ENCODE measurements around the gene THY1. TPM values are rescaled to one million over a fixed set of nuclear protein-coding genes. Genes with fewer than 3 reads are reported as not detected.

The THY1 gene
- polyA plus RNA-seq, 1 experiment = 915 TPM

DNA sequence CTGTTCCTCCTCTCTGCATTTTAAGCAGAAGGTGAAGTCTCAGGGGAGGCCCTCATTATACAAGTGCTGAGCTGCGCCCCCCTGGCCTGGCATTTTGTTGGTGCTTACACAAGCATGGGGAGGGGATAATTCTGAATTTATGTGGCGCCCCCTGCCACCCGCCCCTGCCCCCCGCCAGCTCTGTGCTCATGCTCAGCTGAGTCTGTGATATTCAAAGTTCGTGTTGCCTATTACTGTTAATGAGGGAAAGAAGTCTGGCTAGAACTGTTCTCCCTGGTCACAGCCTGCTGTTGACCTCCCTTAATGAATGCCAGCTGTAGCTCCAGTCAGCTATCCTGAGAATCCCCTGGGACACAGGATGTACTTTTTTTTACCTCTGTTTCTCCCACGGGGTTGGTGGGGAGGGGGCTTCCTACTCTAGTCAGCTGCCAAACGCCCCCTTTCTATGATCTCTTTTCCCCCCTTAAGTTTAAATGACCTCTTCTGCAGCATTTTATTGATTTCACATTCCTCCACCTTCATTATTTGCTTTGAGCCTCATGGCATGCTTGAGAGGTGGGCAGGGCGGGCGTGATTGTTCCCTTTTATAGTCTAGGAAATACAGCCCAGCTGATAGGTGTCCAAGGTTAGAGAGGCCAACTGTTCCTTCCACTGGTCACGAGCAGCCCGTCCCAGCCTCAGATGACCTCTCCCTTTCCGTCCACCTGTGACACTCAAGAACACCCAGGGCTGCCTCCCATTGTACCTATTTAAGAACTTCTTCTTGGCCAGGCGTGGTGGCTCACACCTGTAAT lies 53.6 kb downstream of the THY1 start:
- Histone ChIP-seq H3K4me3 (ENCODE audit: low read depth, low read length) (no peak overlapping the region), H3K27ac (ENCODE audit: low read depth, low read length) (no peak overlapping the region), H3K9me3 (ENCODE audit: control insufficient read depth, insufficient read depth, low read length) (no peaks in the 10 kb centered on the region), H3K27me3 (ENCODE audit: control insufficient read depth, insufficient read depth, low read length) (peaks cover 17% of the 10 kb centered on the region)
- DNase-seq (ENCODE audit: low read depth, low spot score) = no peak
- ChIA-PET CTCF (interaction anchor here (0.6 to 4.1 kb wide), 8 partner anchors 8 to 163 kb away, joined by 3 to 37 read pairs (median 8); partner anchors contain the start of genes CBL and USP2), POLR2A (interaction anchor here (0.9 kb wide), 1 partner anchor 31 kb away, joined by 14 read pairs; no protein-coding TSS in a partner anchor)
- TF ChIP-seq, protein P1, sequence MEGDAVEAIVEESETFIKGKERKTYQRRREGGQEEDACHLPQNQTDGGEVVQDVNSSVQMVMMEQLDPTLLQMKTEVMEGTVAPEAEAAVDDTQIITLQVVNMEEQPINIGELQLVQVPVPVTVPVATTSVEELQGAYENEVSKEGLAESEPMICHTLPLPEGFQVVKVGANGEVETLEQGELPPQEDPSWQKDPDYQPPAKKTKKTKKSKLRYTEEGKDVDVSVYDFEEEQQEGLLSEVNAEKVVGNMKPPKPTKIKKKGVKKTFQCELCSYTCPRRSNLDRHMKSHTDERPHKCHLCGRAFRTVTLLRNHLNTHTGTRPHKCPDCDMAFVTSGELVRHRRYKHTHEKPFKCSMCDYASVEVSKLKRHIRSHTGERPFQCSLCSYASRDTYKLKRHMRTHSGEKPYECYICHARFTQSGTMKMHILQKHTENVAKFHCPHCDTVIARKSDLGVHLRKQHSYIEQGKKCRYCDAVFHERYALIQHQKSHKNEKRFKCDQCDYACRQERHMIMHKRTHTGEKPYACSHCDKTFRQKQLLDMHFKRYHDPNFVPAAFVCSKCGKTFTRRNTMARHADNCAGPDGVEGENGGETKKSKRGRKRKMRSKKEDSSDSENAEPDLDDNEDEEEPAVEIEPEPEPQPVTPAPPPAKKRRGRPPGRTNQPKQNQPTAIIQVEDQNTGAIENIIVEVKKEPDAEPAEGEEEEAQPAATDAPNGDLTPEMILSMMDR (IDR thresholded peaks at IDR 0.05; ENCODE audit: low read depth, low read length) = no peak

DNA sequence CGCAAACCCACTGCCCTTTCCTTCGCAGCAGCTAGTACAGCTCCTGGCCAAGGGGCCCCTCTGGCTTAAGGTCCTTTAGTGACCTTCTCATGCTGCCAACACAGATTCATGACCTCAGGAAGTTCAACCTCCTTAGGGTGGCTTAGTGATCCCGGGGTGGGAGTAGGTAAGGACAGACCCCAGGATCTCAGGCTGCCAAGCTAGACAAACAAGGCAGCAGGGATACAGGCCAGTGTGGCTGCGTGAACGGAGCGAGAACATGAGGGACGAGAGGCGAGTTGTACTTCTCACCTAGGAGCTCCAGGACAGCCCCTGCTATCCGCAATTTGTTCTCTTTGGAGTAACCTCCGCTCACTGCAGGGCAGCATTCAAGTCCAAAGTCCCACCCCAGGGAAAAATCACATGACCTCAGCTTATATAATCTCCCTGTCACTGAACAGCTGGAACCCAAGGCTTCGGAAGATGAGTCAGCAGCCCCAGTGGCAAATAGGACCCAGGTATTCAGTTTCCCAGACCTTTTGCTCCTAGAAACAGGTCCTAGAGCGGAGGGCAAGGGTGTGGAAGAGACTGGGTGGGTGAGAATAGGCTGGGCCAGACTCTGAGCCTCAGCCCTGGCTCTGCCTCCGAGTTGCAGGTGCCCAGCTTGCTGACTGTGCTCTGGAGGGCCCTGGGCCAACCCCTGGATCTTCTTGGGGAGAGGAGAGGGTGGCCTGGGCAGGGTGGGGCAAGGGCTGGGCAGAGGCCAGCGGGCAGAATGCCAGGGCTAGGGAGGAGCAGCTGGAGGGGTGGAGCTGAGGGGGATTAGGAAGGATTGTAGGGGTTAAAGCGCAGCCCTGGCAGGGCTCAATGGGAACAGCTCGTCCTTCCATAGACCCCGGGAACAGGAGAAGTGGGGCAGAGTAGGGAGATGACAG lies 54.6 kb downstream of the THY1 start:
- Histone ChIP-seq H3K27ac (ENCODE audit: low read depth, low read length) (no peak overlapping the region), H3K27me3 (ENCODE audit: control insufficient read depth, insufficient read depth, low read length) (peaks cover 22% of the 10 kb centered on the region), H3K9me3 (ENCODE audit: control insufficient read depth, insufficient read depth, low read length) (no peaks in the 10 kb centered on the region; the same call in 1 of the 2 replicates), H3K4me3 (ENCODE audit: low read depth, low read length) (no peak overlapping the region)
- ChIA-PET POLR2A (interaction anchor here (0.9 to 1.6 kb wide), 2 partner anchors 30 to 54 kb away, joined by 4 to 14 read pairs; no protein-coding TSS in a partner anchor), CTCF (interaction anchor here (0.6 to 4.1 kb wide), 8 partner anchors 12 to 162 kb away, joined by 3 to 37 read pairs (median 8); partner anchors contain the start of genes CBL and USP2)
- TF ChIP-seq, protein P1 (IDR thresholded peaks at IDR 0.05; ENCODE audit: low read depth, low read length) = no peak
- no peak for DNase-seq (ENCODE audit: low read depth, low spot score)

DNA sequence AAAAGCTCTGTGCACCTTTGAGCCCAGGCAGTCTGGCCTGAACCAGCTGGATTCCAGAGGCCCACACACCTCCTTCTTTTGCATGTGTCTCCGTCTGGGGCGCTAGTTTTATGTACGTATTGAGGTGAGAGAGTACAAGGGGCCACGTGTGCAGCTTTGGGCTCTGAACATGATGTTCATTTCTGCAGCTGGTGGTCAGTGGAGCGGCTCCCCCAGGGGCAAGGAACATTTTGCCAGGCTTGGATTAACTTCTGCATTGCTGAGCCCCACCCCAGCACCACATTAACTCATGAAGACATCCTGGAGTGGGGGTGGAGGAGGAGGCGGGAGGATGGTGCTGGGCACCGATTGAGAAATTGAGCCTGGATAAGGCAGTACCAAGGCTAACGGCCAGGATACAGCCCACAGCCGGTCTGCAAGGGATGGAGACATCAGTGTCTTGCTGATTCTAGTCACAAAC lies 55.3 kb downstream of the THY1 start:
- ChIA-PET CTCF (interaction anchor here (0.9 to 4.1 kb wide), 7 partner anchors 8 to 112 kb away, joined by 3 to 37 read pairs (median 12); no protein-coding TSS in a partner anchor), POLR2A (interaction anchor here (1.6 kb wide), 1 partner anchor 55 kb away, joined by 4 read pairs; no protein-coding TSS in a partner anchor)
- H3K9me3 ChIP-seq (ENCODE audit: control insufficient read depth, insufficient read depth, low read length) = no peaks in the 10 kb centered on the region; the same call in 1 of the 2 replicates
- TF ChIP-seq, protein P1 (IDR thresholded peaks at IDR 0.05; ENCODE audit: low read depth, low read length) = no peak
- H3K4me3 ChIP-seq (ENCODE audit: low read depth, low read length) = no peak overlapping the region
- no peak overlapping the region for H3K27ac ChIP-seq (ENCODE audit: low read depth, low read length)
- peaks cover 26% of the 10 kb centered on the region for H3K27me3 ChIP-seq (ENCODE audit: control insufficient read depth, insufficient read depth, low read length)
- DNase-seq (ENCODE audit: low read depth, low spot score) = no peak

Small RNA genes within 50 kb of the gene (small RNA-seq; reads per million reads assigned to genes)
- gene AP003396.4 (ENCODE audit: insufficient read length, low read depth) = not detected

Other genes with a start within 250 kb of the THY1 start
- not detected in 2 replicates for gene NHERF4, start 237.7 kb downstream of the THY1 start, polyA plus RNA-seq (2011; rRNA removed)
- 19.9 and 24.3 TPM in 2 replicates for gene CBL, start 216.8 kb downstream of the THY1 start, polyA plus RNA-seq (2011; rRNA removed)
- gene MCAM, start 106.0 kb downstream of the THY1 start, polyA plus RNA-seq (2011; rRNA removed) = 41.9 and 53.4 TPM in 2 replicates
- gene RNF26, start 88.6 kb downstream of the THY1 start, polyA plus RNA-seq (2011; rRNA removed) = 27.1 and 35.3 TPM in 2 replicates
- gene C1QTNF5, start 82.3 kb downstream of the THY1 start, polyA plus RNA-seq (2011; rRNA removed) = 8.3 and 10.9 TPM in 2 replicates
- gene MFRP, start 76.5 kb downstream of the THY1 start, polyA plus RNA-seq (2011; rRNA removed) = not detected in 2 replicates
- gene USP2, start 41.5 kb downstream of the THY1 start, polyA plus RNA-seq (2011; rRNA removed) = 0.32 and 0.46 TPM in 2 replicates